ENCODE results near the gene HECW1.

DNA sequence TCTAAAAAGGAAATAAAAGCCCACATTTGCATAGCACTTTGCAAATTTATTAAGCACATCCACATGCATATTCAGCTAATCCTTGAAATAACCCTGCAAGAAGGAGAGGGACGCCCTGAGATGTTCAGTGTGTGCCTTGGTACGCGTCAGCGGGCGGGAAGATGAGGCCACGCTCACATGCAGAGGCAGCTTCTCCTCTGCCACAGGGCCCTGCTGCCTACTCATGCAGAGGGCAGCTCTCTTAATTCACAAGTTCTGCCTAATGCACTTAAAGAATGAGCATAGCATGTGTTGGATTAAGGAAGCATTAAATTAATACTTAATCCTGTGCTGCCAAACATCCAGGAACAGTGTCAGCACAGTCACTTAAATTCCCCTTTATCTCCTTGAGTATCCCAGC is 132.3 kb downstream of the HECW1 start:
- no peak for TF ChIP-seq EZH2phosphoT487 (IDR thresholded peaks at IDR 0.05; ENCODE audit: borderline replicate concordance)
- TF ChIP-seq, protein P1, sequence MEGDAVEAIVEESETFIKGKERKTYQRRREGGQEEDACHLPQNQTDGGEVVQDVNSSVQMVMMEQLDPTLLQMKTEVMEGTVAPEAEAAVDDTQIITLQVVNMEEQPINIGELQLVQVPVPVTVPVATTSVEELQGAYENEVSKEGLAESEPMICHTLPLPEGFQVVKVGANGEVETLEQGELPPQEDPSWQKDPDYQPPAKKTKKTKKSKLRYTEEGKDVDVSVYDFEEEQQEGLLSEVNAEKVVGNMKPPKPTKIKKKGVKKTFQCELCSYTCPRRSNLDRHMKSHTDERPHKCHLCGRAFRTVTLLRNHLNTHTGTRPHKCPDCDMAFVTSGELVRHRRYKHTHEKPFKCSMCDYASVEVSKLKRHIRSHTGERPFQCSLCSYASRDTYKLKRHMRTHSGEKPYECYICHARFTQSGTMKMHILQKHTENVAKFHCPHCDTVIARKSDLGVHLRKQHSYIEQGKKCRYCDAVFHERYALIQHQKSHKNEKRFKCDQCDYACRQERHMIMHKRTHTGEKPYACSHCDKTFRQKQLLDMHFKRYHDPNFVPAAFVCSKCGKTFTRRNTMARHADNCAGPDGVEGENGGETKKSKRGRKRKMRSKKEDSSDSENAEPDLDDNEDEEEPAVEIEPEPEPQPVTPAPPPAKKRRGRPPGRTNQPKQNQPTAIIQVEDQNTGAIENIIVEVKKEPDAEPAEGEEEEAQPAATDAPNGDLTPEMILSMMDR (conservative IDR thresholded peaks at IDR 0.05; ENCODE audit: low read length) = no peak
